Measurements from ENCODE around the gene PPM1F. TPM values are rescaled to one million over a fixed set of nuclear protein-coding genes. Genes with fewer than 3 reads are reported as not detected.
"Not testable (repeated sequence)": the region's sequence is repeated elsewhere in the genome, so short reads cannot be mapped to it uniquely, and the experiment has no call there.

PPM1F gene
- total RNA-seq, 1 donor from 2014 or later, result 23.6 TPM

DNA sequence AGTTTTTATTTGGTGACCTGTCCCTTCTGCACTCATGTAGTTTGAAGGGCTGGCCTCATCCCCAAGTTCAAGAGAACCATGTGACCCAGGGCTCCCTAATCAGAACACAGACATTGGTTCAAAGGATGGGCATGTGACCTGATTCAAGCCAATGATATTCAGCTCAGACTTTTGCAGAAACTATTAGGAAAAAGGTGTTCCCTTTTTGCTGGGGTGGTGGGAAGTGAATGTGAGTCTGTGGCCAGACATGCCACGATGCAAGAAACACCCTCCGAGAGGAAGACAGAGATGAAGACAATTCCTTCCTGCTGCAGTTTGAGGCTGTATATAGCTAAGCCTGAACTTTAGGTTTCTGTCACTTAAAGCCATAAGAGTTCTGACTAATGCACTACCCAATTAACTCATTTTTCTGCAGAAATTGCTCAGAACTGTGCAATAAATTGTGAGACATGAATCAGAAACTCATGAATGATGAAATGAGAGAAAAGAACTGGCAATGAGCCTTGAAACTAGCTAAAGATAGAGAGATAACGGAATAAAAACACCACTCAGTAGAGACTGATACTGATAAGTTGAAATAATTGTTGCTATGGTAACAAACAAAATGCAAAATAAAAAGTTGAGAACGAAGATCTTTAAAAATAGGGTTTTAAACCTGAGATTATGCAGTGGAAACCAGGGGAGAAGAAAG, 76.0 kb downstream of the PPM1F start:
- Histone ChIP-seq H3K27me3 (ENCODE audit: control insufficient read depth, insufficient read depth, low read length) (no peaks in the 10 kb centered on the region), H3K36me3 (ENCODE audit: control insufficient read depth, insufficient read depth, low read length) (no peaks in the 10 kb centered on the region), H3K4me3 (ENCODE audit: low read depth, low read length) (no peak overlapping the region)
- DNase-seq (ENCODE audit: low read depth), result no peak
- TF ChIP-seq, protein P1, sequence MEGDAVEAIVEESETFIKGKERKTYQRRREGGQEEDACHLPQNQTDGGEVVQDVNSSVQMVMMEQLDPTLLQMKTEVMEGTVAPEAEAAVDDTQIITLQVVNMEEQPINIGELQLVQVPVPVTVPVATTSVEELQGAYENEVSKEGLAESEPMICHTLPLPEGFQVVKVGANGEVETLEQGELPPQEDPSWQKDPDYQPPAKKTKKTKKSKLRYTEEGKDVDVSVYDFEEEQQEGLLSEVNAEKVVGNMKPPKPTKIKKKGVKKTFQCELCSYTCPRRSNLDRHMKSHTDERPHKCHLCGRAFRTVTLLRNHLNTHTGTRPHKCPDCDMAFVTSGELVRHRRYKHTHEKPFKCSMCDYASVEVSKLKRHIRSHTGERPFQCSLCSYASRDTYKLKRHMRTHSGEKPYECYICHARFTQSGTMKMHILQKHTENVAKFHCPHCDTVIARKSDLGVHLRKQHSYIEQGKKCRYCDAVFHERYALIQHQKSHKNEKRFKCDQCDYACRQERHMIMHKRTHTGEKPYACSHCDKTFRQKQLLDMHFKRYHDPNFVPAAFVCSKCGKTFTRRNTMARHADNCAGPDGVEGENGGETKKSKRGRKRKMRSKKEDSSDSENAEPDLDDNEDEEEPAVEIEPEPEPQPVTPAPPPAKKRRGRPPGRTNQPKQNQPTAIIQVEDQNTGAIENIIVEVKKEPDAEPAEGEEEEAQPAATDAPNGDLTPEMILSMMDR (IDR thresholded peaks at IDR 0.05; ENCODE audit: insufficient read depth, low read length, poor library complexity, severe bottlenecking), result no peak

DNA sequence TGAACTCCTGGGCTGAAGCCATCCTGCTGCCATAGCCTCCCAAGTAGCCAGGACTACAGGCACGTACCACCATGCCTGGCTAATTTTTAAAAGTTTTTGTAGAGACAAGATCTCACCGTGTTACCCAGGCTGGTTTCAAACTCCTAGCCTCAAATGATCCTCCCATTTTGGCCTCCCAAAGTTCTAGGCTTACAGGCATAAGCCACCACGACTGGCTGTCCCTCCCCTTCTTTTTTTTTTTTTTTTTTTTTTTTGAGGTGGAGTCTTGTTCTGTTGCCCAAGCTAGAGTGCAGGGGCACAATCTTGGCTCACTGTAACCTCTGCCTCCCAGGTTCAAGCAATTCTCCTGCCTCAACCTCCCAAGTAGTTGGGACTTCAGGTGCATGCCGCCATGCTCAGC, 77.7 kb downstream of the PPM1F start:
- H3K36me3 ChIP-seq (ENCODE audit: control insufficient read depth, insufficient read depth, low read length); DNase-seq (ENCODE audit: low read depth); H3K27me3 ChIP-seq (ENCODE audit: control insufficient read depth, insufficient read depth, low read length); H3K4me3 ChIP-seq (ENCODE audit: low read depth, low read length): not testable (repeated sequence)

DNA sequence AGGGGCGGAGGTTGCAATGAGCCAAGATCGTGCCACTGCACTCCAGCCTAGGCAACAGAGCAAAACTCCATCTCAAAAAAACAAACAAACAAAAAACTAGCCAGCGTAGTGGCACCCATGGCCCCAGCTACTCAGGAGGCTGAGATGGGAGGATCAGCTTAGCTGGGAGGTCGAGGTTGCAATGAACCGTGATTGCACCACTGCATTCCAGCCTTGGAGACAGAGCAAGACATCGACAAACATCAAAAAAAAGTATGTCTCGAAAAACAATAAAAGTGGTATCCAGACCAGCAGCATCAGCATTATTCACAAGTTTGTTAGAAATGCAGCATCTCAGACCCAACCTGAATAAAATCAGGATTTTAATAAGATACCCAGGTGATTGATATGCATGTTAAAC, 79.0 kb downstream of the PPM1F start:
- TF ChIP-seq, protein P1 (IDR thresholded peaks at IDR 0.05; ENCODE audit: insufficient read depth, low read length, poor library complexity, severe bottlenecking), result no peak
- Histone ChIP-seq H3K27me3 (ENCODE audit: control insufficient read depth, insufficient read depth, low read length) (no peaks in the 10 kb centered on the region), H3K4me3 (ENCODE audit: low read depth, low read length) (no peak overlapping the region), H3K36me3 (ENCODE audit: control insufficient read depth, insufficient read depth, low read length) (no peaks in the 10 kb centered on the region)
- DNase-seq (ENCODE audit: low read depth), result no peak

DNA sequence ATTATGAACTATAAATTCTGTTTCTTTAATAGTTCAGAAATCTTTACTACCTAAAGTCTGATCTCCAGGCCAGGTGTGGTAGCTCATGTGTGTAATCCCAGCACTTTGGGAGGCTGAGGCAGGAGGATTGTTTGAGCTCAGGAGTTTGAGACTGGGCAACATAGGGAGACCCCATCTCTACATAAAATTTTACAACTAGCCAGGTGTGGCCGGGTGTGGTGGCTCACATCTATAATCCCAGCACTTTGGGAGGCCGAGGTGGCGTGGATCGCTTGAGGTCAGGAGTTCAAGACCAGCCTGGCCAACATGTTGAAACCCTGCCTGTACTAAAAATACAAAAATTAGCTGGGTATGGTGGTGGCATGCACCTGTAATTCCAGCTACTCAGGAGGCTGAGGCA, 79.9 kb downstream of the PPM1F start:
- H3K36me3 ChIP-seq (ENCODE audit: control insufficient read depth, insufficient read depth, low read length); H3K4me3 ChIP-seq (ENCODE audit: low read depth, low read length): not testable (repeated sequence)

More for the DNA sequence above, 79.9 kb downstream of the PPM1F start:
- not testable (repeated sequence) for DNase-seq (ENCODE audit: low read depth); H3K27me3 ChIP-seq (ENCODE audit: control insufficient read depth, insufficient read depth, low read length)

Other genes starting within 250 kb of the PPM1F start
- gene YPEL1, start 217.1 kb downstream of the PPM1F start, total RNA-seq, result 2.8 and 4.9 TPM in 2 replicates
- 37.2 and 42.2 TPM in 2 replicates for gene MAPK1, start 85.2 kb downstream of the PPM1F start, total RNA-seq
- gene TOP3B, start 29.9 kb upstream of the PPM1F start, total RNA-seq, result 29.2 and 47.9 TPM in 2 replicates

Data from kidney epithelial cell (primary cell).